ENCODE results near the gene IQSEC3.

GRCh38 chr12:197347-197746 lies 130.8 kb downstream of the IQSEC3 start:
- TF ChIP-seq, protein P1, sequence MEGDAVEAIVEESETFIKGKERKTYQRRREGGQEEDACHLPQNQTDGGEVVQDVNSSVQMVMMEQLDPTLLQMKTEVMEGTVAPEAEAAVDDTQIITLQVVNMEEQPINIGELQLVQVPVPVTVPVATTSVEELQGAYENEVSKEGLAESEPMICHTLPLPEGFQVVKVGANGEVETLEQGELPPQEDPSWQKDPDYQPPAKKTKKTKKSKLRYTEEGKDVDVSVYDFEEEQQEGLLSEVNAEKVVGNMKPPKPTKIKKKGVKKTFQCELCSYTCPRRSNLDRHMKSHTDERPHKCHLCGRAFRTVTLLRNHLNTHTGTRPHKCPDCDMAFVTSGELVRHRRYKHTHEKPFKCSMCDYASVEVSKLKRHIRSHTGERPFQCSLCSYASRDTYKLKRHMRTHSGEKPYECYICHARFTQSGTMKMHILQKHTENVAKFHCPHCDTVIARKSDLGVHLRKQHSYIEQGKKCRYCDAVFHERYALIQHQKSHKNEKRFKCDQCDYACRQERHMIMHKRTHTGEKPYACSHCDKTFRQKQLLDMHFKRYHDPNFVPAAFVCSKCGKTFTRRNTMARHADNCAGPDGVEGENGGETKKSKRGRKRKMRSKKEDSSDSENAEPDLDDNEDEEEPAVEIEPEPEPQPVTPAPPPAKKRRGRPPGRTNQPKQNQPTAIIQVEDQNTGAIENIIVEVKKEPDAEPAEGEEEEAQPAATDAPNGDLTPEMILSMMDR (IDR thresholded peaks at IDR 0.05 in 4 of 5, conservative IDR thresholded peaks at IDR 0.05 in 1 of 5), result no peak
- TF ChIP-seq POLR2A (IDR thresholded peaks at IDR 0.05), result no peak
